NCI-H1436 treated with DMSO at 0.1 percent for 48 hours (cell line): ENCODE data around the gene ARMCX6.
"Not testable (repeated sequence)": the region's sequence is repeated elsewhere in the genome, so short reads cannot be mapped to it uniquely, and the experiment has no call there.

Source experiments
- DNase-seq: peaks from one replicate; lab custom pipeline; 2025; lab: John Stamatoyannopoulos, UW

The ARMCX6 gene

DNA sequence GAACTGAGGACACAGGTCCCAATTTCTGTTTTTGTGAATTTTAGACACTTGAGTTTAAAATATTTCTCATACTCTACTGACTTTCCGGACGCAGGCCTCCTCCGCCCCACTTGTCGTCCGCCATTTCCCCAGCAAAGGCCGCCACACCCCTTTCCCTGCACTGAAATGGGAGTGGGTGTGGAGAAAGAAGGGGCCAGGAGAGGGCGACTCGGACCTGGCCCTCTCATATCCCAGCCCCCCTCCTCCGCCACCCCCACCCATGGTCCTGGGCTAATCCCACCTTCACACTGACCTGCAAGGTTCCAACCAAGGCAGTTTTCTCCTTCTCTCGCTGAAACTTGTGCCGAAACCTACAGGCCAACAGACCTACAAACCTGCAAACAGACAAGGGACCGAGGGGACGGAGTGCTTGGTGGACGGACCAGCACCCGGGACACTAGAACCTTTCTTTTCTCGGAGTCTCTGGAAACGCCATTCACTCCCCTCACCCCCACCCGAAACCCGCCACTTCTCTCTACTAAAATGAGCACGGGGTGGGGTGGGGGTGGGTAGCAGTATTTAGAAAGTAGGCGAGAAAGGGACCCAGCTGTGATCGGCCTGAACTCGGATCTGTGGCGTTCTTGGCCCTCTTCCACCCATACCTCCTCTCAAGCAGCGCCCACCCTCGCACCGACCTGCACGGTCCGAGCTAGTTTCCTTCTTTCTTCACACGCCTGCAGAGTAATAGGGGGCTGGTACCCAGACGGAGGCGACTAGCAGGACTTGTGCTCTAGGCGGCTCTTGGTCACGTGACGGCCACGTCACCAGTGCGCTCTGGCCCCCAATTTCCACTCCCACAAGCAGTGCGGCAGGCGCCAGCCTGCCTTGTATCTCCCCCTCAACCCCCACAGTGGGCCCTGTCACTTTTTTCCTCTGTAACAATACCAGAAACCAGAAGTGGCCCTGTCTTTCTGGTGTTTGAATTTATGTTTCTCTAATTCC is at the start of gene ARMCX6:
Gene ARMCX6, minus strand, starts transcription at position 790 of the 981 bp plus-strand sequence. CDS start 1,380 bp downstream, outside the sequence.
- DNase-seq = peak; percentile 35

DNA sequence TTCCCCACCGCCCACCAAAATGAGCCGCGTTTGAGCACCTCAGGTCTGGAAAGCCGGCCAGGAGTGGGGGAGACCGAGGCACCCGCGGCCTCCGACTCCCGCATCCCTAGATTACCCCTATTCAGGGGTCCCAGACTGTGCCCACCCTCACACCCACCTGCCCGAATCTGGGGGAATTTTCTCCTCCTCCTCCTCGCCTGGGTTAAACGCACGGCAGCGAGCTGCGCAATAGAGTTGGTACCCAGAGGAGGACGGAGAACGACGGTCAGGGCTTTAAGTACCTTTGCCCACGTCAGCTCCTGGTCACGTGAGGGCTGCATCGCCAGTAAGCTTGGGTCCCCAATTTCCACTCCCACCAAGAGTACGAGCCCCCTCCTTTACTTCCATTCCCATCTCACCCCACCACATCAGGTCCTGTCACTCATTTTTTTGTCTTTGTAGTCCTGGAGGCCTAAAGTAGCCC is 41.8 kb upstream of the ARMCX6 start, which contains the start of gene ARMCX2:
Gene ARMCX2, minus strand, starts transcription at position 250 of the 463 bp plus-strand sequence. CDS start 2,262 bp downstream, outside the sequence.
- DNase-seq = peak; percentile 2

DNA sequence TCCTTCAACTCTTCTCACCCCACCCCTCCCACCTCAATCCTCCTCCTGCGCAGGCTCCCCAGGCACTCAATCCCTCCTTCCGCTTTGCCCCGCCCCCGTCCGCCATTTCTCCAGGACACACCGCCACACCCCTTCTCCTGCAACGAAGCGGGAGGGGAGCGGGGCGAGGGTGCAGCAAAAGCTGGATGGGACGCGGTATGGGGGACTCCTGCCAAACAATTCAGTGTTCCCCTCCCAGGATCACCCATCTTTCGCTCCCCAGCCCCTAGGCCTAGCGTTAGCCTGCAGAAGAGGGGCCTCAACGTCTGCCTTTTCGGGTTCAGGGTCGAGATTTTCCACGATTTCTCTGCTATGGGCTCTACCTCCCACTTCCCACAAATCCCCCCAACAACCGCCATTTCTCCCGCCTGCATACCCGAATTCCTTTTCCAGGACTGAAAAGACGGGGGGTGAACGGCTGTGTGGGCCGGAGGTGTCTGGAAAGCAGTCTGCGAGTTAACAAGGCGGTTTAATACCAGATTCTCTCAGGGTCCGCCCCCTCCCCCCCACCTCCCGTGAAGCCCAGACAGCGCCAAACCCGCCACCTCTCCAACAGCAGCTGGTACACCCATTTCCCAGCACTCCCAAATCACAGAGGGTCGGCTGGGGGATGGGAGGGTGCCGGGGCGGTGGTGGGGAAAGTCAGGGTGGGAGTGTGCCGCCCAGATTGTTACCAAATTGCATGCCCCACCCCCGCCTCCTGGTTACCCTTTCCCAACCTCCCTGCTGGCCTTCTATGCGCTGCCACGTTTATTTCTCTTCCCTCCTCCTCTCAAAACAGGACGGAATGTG is 41.1 kb upstream of the ARMCX6 start:
- DNase-seq = no peak

DNA sequence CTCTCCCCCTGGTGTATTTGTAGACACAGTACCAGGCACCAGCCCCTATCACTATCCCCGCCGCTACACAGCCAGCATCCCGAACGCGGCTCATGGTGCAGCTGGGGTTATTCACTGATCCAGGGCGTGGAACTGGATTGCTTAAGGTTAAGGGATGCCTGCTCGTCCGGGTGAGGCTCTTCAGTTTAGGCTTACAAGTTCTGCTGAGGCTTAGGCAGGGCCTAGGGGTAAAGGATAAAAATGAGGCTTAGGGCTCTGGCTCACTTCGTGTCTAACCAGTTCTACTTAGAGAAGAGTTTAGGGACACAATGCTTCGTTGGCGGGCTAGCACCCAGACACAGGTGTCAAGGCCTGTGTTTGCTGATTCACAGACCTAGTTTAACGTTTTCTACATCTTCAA is 39.7 kb upstream of the ARMCX6 start:
- DNase-seq = no peak

DNA sequence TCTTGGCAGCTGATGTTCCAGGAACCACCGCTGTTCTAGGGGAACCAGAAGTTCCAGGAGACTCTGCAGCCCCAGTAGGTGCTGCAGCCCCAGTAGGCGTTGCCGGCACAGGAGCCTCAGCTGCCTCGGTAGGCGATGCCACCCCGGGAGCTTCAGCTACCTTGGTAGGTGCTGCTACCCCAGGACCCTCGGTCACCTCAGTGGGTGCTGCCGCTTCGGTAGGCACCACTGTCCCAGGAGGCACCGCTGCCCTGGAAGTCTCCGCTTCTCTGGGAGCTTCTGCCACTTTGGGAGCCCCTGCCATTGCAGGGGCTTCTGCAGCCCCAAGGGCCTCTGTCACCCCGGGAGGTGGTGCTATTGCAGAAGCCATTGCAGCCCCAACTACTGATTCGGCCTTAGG is 39.0 kb upstream of the ARMCX6 start:
- no peak for DNase-seq

DNA sequence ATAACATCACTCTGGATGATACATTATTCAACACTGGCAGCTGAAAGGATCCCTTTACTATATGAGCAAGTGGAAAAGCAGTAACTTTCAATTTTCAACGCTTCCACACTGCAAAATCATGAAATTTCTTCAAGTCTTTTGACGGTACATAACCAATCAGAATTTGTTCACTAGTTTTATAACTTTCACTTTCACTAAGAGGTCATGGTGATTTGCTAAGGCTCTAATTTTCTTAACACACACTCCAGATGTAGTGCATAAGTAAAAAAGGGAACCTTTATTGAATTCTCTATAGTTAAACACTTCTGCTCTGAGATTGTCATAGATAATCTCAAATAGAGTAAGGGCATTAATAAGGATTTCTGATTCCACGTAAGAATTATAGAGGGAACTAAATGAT is 37.7 kb upstream of the ARMCX6 start:
- no peak for DNase-seq

DNA sequence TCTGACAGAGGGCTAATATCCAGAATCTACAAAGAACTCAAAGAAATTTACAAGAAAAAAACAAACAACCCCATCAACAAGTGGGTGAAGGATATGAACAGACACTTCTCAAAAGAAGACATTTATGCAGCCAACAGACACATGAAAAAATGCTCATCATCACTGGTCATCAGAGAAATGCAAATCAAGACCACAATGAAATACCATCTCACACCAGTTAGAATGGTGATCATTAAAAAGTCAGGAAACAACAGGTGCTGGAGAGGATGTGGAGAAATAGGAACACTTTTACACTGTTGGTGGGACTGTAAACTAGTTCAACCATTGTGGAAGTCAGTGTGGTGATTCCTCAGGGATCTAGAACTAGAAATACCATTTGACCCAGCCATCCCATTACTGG is 29.9 kb upstream of the ARMCX6 start:
- DNase-seq = not testable (repeated sequence)

DNA sequence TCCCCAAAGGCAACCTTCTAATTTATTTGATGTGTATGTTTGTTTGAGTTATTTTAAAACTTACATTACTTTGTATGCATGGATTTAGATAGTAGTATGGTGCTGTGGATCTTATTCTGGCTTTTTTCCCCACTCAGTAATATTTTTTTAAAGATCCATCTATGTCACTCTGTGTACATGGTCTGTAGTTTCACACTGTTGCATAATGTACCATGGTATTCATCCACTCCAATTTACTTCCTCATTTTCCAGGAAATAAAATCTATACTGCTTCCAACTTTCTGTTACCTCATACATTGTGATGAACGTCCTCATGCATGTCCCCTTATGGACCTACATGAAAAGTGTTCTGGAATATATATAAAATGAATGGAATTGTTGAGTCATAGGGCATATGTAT is 24.3 kb upstream of the ARMCX6 start:
- no peak for DNase-seq

DNA sequence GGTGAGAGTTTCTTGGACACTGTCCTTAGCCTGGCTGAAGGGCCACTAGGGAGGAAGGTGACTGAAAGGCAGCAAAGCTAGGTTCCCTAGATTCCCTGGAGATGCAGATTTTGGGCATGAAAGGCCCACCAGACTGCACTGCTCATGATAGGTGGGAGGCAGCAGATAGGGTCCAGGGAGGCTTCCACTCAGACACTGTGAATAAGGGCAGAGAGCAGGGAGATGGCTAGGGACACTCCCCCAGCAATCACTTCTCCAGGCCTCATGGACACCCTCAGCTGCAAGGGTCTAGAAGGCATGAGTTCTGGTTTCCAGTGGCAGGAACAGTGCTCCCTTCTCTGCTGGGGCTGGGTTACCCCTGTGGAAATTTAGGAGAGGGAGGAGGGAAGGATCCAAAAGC is 21.8 kb upstream of the ARMCX6 start:
- no peak for DNase-seq

DNA sequence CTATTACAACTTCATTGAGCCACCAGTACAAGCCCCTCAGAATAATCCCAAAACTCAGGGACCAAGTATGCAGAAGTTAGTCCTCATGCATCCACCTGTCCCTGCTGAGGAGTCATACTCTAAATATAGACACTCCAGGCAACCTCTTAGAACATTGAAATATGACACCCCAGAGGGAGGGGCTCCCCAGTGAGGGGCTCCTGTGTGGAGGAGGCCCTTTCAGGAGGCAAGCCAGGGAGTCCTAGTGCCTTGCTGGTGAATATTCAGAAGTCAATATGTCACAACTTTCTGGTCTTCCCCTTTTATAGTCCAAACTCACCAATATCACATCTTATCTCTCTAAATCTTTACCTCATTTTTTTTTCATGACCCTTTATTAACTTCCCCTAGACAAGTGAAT is 1.6 kb upstream of the ARMCX6 start:
- peak; percentile 73 for DNase-seq

DNA sequence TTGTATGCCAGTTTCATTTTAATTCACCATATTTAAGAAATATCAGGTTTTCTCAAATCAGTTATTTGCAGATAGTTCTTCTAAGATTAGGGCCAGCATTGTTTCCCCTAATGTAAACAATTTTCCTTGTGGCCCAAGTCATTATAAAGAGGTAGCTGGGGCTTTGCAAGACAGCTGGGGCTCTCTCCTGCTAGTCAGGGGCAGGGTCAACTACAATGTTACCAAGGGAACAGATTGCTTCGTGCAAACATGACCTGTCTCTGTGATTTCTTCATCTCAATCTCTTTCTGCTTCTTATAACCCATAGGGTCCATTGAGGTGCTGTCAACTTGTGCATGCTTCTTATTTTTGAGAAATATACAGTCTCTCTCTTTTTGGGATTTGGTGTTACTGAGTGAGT is 12.1 kb downstream of the ARMCX6 start:
- no peak for DNase-seq

DNA sequence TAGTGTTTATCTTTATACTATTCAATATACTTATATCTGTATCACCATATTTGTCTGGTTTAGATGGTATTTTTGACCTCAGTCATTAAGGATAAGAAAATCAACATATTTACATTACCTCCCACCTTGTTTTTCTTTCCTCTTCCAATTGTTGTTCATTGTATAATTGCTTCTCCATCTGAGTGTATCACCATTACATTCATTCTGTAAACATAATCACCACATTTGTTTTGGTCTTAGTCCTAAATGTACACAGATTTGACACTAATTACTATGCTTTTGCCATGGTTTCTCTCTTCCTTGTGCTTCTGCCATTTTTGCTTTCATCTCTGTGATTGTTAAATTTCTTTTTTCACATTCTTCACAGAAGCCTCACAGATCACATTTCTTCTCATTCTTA is 12.7 kb downstream of the ARMCX6 start:
- DNase-seq = no peak

DNA sequence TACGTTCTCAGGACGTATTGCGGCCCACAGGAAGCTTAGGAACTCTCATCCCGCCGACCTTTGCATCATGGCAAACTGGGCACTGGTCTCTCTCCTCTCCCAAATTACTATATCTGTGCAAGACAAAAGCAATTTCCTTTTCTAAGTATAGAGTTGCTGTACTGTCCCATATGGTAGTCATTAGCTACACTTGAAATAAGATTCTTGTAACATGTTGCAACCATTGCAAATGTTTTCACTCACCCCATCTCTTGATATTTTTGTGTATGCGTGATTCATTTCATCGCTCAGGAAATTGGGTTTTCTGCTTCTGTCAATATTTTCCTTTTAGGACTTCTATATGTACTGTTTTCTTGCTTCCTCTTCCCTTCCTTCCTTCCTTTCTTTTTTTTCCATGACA is 15.7 kb downstream of the ARMCX6 start:
- DNase-seq = no peak

DNA sequence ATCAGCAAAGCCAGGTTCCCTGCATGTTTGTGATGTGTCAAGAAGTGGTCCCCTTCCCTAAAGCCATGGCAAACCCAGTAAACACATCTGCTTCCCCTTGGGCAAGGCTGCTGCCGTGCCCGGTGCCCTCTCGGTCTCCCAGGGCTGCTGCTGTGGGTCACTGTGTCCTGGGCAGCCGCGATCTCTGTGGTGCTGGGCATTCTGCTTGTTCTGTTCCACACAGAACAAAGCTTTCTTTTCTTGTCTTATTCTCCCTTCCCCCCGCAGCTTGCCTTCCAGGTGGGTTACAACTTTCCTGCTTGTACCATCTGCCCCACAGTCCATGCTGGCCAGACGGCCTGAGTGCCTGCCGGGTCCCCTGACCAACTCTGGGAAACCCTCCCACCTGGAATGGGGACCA is 18.2 kb downstream of the ARMCX6 start:
- not testable (repeated sequence) for DNase-seq

DNA sequence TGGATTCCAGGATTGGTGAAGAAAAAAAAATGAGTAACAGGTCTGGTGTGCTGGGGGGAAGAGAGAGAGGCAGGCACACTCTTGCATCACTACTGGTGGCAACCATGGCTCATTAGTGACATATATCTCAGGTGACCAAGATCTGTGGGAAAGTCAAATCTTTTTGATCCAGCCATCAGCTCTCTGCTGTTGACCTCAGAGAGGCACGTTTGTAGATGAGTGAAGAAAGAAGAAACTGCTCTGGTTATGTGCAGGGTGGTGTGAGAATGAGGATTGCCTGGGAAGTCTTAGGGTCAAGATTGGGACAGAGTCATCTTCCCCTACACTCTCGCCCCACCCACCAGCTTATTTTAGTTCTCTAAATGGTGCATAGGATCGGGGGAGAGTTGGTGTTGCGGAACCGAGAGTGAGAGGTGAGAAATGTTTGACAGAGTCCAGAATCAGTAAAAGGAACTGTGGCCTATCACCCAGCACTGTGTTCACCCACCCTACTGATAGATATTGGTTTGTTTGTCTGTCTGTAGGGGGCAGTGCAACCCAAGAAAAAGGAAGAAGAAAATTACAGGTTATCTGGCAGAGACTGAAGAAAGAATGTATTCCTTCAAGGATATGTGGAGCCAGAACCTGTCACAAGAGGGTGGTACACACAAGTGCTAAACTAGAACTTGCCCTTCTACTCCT is 21.9 kb downstream of the ARMCX6 start:
- peak; percentile 17 for DNase-seq
